ENCODE measurements around the gene CD160.
A peak's percentile ranks its signal among the peaks of the same experiment; 100 is the strongest.

CD160 gene

DNA sequence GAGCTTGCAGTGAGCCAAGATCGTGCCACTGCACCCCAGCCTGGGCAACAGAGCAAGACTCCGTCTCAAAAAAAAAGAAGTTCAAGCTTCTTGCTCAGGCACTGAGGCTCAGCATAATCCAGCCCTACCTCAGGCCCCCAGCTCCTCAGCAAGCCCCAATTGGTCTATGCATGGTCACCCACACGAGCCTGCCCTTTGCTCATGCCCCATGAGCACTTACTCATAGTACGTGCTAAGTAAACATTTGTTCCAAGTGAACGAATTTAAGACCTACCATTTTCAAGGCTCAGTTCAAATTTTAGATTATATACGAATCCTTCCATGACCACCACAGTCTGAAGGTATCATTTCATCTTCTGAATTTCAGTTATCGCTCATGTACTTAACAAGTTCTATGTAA, 16.5 kb upstream of the CD160 start:
- H3K4me3 ChIP-seq (ENCODE audit: low read length) = no peak overlapping the region
- DNase-seq (ENCODE audit: low read depth) = no peak
- no peak for TF ChIP-seq CTCF (conservative IDR thresholded peaks at IDR 0.05; ENCODE audit: low read length)

- DNase-seq (ENCODE audit: low read depth) = no peak
- TF ChIP-seq CTCF (conservative IDR thresholded peaks at IDR 0.05; ENCODE audit: low read length) = no peak
- H3K4me3 ChIP-seq (ENCODE audit: low read length) = no peak overlapping the region
Observed at GRCh38 chr1:145705622-145706021, 13.7 kb upstream of the CD160 start.

DNA sequence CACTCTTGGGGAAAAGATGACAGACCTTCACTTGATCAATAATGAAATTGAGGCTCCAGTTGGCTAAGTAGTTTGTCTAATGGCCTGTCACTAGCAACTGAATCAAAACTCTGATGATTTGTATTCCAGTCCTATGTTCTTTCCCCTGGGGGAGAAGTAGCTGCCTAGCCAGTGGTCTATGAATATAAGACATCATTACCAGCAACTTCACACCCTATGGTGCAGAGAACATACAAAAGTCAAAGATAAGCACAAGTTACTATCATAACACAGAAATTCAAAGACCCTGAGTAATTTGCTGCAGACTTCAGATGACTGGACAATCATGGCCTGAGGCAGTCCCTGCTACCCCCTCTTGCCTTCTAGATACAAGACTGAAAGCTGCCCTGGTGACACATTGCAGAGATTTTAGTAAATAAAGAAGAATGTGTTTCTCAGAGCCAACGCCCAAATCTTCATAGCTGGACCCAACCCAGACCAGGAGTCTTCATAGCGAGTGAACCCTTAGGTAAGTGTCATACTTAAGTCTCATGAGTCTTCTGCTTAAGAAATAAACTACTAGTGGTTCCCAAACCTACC, 13.1 kb upstream of the CD160 start:
- TF ChIP-seq CTCF (conservative IDR thresholded peaks at IDR 0.05; ENCODE audit: low read length) = no peak
- no peak overlapping the region for H3K4me3 ChIP-seq (ENCODE audit: low read length)
- DNase-seq (ENCODE audit: low read depth) = peak; percentile 39

DNA sequence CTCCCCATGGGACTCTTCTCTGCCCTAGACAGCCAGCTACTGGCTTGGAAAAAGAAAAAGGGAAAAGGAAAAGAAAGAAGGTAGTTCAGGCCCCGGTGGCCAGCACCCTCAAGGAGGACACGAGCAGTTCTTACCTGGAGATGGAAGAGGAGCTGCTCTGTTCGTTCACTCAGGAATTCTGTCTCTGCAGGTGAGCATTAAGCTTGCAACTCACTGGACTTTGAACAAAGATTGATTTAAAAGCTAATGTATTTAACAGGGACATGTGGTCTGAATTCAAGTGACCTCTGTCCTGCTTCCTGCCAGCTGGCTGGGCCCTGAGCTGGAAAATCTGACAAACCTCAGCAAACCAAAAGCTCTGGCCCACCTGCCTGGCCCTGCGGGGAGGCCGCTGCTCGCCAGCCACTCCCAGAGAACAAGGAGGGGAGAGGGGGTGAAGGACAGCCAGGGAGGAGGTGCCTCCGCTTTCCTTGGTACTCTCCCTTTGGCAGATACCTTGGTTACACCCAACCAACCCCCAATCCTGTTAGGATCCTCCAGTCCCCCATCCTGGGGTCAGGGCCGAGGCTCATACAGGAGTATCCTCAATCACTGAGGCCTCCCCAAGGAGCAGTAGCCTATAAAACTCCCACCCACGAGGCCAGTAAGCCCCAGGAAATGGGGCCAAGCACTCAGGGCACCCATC, 12.0 kb upstream of the CD160 start, which contains the start of gene PDZK1:
PDZK1 (minus strand) TSS at position 186 of the 685 bp plus-strand sequence. CDS start 19,347 bp downstream, outside the sequence.
- no peak for DNase-seq (ENCODE audit: low read depth)
- TF ChIP-seq CTCF (conservative IDR thresholded peaks at IDR 0.05; ENCODE audit: low read length) = no peak
- H3K4me3 ChIP-seq (ENCODE audit: low read length) = no peak within 1 kb of the TSS

- DNase-seq (ENCODE audit: low read depth) = no peak
- TF ChIP-seq CTCF (conservative IDR thresholded peaks at IDR 0.05; ENCODE audit: low read length) = no peak
- no peak overlapping the region for H3K4me3 ChIP-seq (ENCODE audit: low read length)
Observed at GRCh38 chr1:145708063-145708462, 11.2 kb upstream of the CD160 start.

DNA sequence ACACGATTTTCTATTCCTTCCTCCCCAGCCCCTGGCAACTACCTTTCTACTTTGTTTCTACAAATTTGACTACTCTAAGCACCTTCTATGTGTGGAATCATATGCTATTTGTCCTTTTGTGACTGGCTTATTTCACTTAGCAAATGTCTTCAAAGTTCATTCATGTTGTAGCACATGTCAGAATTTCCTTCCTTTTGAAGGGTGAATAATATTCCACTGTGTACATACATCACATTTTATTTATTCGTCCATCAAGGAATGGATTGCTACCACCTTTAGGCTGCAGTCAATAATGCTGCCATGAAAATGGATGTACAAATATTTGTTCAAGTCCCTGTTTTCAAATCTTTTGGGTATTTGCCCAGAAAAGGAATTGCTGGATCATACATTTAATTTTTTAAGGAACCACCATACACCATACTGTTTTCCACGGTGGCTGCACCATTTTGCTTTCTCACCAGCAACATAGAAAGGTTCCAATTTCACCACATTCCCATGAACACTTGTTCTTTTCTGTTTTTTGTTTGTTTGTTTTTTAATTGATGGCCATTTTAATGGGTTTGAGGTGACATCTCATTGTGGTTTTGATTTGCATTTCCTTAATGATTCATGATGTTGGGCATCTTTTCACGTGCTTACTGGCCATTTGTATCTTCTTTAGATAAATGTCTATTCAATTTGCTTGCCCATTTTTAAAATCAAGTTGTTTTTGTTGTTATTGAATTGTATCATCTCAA, 8.8 kb upstream of the CD160 start:
- H3K4me3 ChIP-seq (ENCODE audit: low read length) = no peak overlapping the region
- DNase-seq (ENCODE audit: low read depth) = no peak
- no peak for TF ChIP-seq CTCF (conservative IDR thresholded peaks at IDR 0.05; ENCODE audit: low read length)

Measured in AG10803 (cell line).